ENCODE data around the gene FAR2. TPM values are rescaled to one million over a fixed set of nuclear protein-coding genes. Genes with fewer than 3 reads are reported as not detected.

Gene FAR2
- total RNA-seq, 1 donor = 5.6 TPM

GRCh38 chr12:29152981-29153630 is 4.0 kb downstream of the FAR2 start:
- TF ChIP-seq CTCF (IDR thresholded peaks at IDR 0.05; ENCODE audit: insufficient read depth, low read depth, low read length) = no peak
- DNase-seq (ENCODE audit: low read depth) = no peak
- H3K4me3 ChIP-seq (ENCODE audit: low read depth, low read length) = no peak overlapping the region

GRCh38 chr12:29155079-29155478 is 6.0 kb downstream of the FAR2 start:
- no peak overlapping the region for H3K4me3 ChIP-seq (ENCODE audit: low read depth, low read length)
- no peak for TF ChIP-seq CTCF (IDR thresholded peaks at IDR 0.05; ENCODE audit: insufficient read depth, low read depth, low read length)
- DNase-seq (ENCODE audit: low read depth) = no peak

GRCh38 chr12:29157486-29157946 is 8.4 kb downstream of the FAR2 start:
- no peak for TF ChIP-seq CTCF (IDR thresholded peaks at IDR 0.05; ENCODE audit: insufficient read depth, low read depth, low read length)
- DNase-seq (ENCODE audit: low read depth) = no peak

GRCh38 chr12:29158115-29158763 is 9.2 kb downstream of the FAR2 start:
- H3K4me3 ChIP-seq (ENCODE audit: low read depth, low read length) = no peak overlapping the region
- DNase-seq (ENCODE audit: low read depth) = peak; percentile 23
- TF ChIP-seq CTCF (IDR thresholded peaks at IDR 0.05; ENCODE audit: insufficient read depth, low read depth, low read length) = no peak

More at GRCh38 chr12:29157486-29157946, 8.4 kb downstream of the FAR2 start:
- H3K4me3 ChIP-seq (ENCODE audit: low read depth, low read length) = no peak overlapping the region

GRCh38 chr12:29159661-29160060 is 10.6 kb downstream of the FAR2 start:
- no peak overlapping the region for H3K4me3 ChIP-seq (ENCODE audit: low read depth, low read length)
- no peak for DNase-seq (ENCODE audit: low read depth)
- no peak for TF ChIP-seq CTCF (IDR thresholded peaks at IDR 0.05; ENCODE audit: insufficient read depth, low read depth, low read length)

GRCh38 chr12:29160230-29160629 is 11.2 kb downstream of the FAR2 start:
- no peak for TF ChIP-seq CTCF (IDR thresholded peaks at IDR 0.05; ENCODE audit: insufficient read depth, low read depth, low read length)
- DNase-seq (ENCODE audit: low read depth) = no peak
- no peak overlapping the region for H3K4me3 ChIP-seq (ENCODE audit: low read depth, low read length)

All from fibroblast of villous mesenchyme (primary cell).